G401.6 (cell line): ENCODE data around the gene TTC33.
"Not testable (repeated sequence)": the region's sequence is repeated elsewhere in the genome, so short reads cannot be mapped to it uniquely, and the experiment has no call there.

Experiments used
- FAIRE-seq: peaks from 2 replicates; lab custom pipeline; 2012; peaks lifted over from hg19 to GRCh38; lab: Jason Lieb, UNC

Gene TTC33

DNA sequence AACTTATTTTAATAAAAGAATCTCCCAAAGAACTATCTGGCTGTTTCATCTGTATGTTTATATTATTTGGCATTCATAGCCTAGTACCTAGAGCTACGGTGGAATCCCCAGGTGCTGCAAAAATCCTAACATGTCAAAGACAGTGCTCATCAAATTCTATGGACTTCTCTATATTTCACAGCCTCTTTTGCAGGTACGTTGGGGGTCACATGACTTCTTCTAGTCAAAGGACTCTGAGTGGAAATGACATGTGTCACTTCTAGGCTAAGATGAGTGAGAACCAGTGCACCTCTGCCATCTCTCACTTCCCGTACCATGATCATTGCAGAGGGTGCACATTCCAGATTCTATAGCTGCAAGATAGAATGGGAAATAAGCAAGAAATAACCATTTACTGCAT is 148.6 kb downstream of the TTC33 start:
- no peak for FAIRE-seq

- no peak for FAIRE-seq
Measured at GRCh38 chr5:40606077-40606765, 149.5 kb downstream of the TTC33 start.

GRCh38 chr5:40605295-40605958 is 150.3 kb downstream of the TTC33 start:
- no peak for FAIRE-seq

DNA sequence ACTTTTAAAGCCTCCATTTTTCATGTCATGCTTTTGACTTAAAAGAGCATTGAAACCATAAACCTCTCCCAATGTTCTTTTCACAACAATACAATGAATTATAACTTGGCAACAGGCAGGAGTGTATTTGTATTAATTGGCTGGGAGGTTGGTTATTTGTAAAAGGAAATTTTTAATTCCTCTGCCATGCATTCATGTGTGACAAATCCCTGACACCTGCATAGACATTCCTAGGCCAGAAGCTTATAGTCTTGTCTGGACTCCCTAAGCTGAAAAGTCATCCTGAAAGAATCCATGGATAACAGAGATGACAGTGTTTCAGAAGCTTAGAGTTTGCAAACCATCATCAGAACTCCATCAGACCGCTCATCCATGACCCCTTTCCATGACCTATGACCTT is 152.4 kb downstream of the TTC33 start:
- FAIRE-seq, result no peak

- no peak for FAIRE-seq
Measured at GRCh38 chr5:40601198-40601868, 154.4 kb downstream of the TTC33 start.

GRCh38 chr5:40600383-40600782 is 155.4 kb downstream of the TTC33 start:
- no peak for FAIRE-seq

GRCh38 chr5:40599676-40600075 is 156.1 kb downstream of the TTC33 start:
- no peak for FAIRE-seq

DNA sequence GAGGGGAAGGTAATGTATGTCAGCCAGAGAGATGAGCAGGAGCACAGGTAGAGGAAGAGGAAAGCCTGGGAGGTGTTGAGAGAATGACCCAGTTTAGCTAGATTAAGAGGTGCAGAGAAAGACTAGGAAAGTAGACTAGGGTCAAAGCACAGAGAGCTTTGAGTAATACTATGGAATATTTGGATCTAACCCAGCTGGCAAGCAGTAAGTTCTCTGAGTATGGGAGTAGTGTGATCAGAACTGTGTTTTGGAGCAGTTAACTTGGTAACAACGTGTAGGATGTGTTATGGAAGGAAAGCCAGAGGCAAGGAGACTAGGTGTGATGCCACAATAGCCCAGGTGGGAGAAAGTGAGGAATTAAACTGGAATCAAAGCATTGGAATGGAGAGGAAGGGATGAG is 160.9 kb downstream of the TTC33 start:
- no peak for FAIRE-seq

DNA sequence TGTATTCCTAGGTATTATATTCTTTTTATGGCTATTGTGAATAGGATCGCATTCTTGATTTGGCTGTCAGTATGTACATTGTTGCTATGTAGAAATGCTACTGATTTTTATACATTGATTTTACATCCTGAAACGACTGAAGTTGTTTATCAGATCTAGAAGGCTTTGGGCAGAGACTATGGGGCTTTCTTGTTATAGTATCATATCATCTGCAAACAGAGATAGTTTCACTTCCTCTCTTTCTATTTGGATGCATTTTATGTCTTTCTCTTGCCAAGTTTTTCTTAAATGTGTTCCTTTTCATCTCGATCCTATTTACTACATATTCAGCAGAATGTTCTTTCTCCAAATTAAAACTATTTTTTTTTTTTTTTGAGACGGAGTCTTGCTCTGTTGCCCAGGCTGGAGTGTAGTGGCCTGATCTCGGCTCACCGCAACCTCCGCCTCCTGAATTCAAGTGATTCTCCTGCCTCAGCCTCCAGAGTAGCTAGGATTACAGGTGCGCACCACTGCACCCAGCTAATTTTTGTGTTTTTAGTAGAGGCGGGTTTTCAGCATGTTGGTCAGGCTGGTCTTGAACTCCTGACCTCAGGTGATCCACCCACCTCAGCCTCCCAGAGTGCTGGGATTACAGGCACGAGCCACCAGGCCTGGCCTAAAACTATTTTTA is 163.9 kb downstream of the TTC33 start:
- not testable (repeated sequence) for FAIRE-seq

DNA sequence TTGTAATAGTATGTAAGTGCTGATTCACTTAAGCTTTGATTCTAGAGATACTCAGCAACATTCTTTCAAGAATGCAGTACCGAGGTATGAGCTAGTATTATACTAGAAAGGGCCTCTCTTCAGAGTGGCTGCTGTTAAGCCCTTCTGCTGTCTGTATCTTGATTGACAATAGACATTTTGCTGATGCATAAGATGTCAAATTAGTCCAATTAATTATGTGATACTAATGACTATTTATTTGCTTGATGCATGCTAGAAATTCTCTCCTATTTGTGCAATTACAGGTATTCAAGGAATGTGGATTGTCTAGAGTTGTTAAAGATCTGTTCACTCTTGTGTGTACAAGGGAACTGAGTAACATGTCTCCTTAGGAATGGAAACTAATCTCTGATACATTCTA is 168.4 kb downstream of the TTC33 start:
- no peak for FAIRE-seq

GRCh38 chr5:40585537-40586267 is 170.1 kb downstream of the TTC33 start:
- no peak for FAIRE-seq

- no peak for FAIRE-seq
Measured at GRCh38 chr5:40584054-40584453, 171.7 kb downstream of the TTC33 start.

DNA sequence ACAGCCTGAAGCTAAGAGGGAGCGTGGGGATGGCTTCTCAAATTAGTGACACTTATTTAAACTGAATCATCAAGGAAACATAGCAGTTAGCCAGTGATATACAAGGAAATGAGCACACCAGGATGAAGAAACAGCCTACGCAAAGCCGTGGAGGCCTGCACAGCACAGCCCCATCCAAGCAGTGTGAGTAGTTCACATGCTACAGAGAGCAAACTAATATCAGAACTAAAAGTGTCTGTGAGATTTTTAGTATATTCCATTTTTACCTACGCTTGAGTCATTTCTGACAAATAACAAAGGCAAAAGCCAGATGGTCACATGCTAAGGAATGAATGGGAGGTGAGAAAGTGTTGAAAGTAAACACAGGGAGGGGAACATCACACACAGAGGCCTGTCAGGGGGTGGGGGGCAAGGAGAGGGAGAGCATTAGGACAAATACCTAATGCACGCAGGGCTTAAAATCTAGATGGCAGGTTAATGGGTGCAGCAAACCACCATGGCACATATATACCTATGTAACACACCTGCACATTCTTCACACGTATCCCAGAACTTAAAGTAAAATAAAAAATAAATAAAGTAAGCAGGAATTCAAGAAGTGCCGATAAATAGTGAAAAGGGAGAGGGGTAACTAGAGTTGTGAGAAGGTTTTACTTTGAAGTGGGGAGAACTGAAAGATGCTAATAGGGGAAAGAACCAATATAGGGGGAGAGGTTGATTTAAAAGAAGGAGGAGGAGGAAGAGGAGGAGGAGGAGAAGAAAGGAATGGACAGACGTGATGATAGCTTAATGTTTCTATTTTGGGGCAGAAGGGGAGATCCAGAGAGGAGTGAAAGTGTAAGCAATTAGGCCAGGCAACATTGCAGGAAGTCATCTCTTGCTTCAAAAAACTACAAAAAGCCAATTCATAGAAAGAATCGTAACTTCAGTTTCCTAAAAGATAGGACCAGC is 177.0 kb downstream of the TTC33 start:
- FAIRE-seq, result no peak

DNA sequence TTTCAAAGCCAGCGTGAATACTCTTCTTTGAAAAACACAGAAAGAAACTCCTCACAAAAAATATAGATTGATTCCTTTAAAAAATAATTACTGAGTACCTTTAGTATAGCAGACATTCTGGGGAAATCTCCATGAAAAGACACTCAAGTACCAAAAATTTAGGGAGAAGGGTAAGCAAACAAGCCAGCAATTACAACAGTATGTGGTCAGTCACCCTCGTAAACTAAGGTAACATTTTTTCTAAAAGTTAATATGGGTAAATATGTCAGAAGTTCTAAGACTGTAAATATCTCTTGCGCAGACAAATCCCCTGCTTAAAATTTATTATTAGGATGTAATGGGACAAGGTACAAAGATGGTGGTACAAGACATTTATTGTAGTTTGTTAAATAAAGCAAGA is 178.0 kb downstream of the TTC33 start:
- no peak for FAIRE-seq

- no peak for FAIRE-seq
Measured at GRCh38 chr5:40575921-40576320, 179.8 kb downstream of the TTC33 start.

DNA sequence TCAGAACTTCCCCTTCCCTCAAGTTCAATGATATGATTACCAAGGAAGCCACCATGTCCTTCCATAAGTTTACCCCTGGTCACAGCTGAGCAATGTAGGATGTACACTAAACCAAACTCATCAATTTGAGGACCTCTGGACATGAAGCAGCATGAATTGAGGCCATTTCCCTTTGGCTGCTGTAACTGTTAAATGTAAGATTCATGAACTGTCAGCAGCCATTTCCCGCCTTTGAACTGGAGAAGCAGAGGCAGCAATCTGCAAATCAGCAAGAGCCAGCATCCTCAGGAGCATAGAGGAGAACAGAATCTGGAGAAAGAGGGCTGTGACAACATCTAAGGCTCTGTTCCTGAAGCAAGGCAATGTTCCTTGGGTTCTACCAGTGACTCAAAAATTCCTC is 180.3 kb downstream of the TTC33 start:
- no peak for FAIRE-seq

- FAIRE-seq, result no peak
Measured at GRCh38 chr5:40572937-40573336, 182.8 kb downstream of the TTC33 start.

- FAIRE-seq, result no peak
Measured at GRCh38 chr5:40572391-40572790, 183.4 kb downstream of the TTC33 start.

DNA sequence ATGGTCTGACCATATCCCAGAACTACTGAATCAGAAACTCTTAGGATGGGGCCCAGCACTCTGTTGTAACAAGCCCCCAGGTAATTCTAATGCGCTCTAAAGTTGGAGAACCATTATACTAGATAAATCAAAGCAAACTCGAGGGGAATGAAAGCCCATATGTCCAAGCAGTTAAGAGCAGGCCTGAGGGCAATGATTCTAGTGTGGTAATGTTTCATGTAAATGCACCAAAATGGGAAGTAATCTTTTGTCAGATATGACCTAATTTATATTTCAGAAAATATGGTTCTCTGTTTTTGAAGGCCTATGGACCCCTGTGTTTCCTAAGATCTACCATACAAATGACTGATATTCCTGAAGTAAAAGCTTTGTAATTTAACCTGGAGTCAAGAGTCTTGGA is 184.0 kb downstream of the TTC33 start:
- FAIRE-seq, result no peak

GRCh38 chr5:40570408-40571129 is 185.2 kb downstream of the TTC33 start:
- no peak for FAIRE-seq
